HEK293 (cell line): ENCODE results near the gene HS3ST3A1.

Source experiments
- CTCF ChIP-seq: fragments of 450-650 bp; formaldehyde crosslinking; IDR thresholded peaks from 2 replicates; pipeline ENCODE4 v1.5.1; 2016; ENCODE audit warnings: missing biosample characterization, missing genetic modification characterization
- ZNF140 ChIP-seq: fragments of 450-650 bp; formaldehyde crosslinking; IDR thresholded peaks from 2 replicates; pipeline ENCODE4 v1.5.1; 2016; ENCODE audit warnings: missing biosample characterization, missing genetic modification characterization
- ZSCAN30 ChIP-seq: fragments of 450-650 bp; IDR thresholded peaks from 2 replicates; pipeline ENCODE4 v1.5.1; 2018; ENCODE audit warnings: missing biosample characterization, mild to moderate bottlenecking, missing genetic modification characterization, moderate library complexity

DNA sequence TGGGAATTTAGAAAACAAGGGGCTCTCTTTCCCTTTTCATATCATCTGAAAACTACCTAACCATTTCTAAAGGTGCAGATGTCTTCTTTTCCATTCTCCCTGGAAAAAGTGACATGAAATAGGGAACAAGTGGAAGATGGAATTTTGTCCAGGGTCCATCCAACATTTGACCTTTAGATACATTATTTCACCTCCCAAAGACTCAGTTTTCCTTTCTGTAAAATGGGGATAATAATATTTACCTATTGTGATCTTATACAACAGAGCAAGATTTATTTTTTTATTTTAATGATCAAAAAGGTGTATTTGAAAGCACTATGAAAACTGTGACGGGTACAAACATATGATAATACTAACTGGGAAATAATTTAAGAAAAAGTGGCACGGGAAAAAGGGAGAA lies 106.3 kb downstream of the HS3ST3A1 start:
- TF ChIP-seq ZNF140: no peak
- TF ChIP-seq CTCF (tag by site-specific recombination): no peak
- no peak for TF ChIP-seq ZSCAN30 (tag by site-specific recombination)
